ENCODE results near the gene EPHA2.
"Not testable (repeated sequence)": the region's sequence is repeated elsewhere in the genome, so short reads cannot be mapped to it uniquely, and the experiment has no call there.

EPHA2 gene

GRCh38 chr1:16167331-16168143 lies 11.7 kb upstream of the EPHA2 start:
- DNase-seq (ENCODE audit: low read depth), result peak; percentile 46

GRCh38 chr1:16166117-16166516 lies 10.2 kb upstream of the EPHA2 start:
- no peak for DNase-seq (ENCODE audit: low read depth)

- DNase-seq (ENCODE audit: low read depth), result no peak
These were observed 9.7 kb upstream of the EPHA2 start for GRCh38 chr1:16165548-16165947.

- DNase-seq (ENCODE audit: low read depth), result no peak
These were observed 9.2 kb upstream of the EPHA2 start for GRCh38 chr1:16165073-16165364.

GRCh38 chr1:16164213-16165072 lies 8.6 kb upstream of the EPHA2 start:
- no peak for DNase-seq (ENCODE audit: low read depth)

- not testable (repeated sequence) for DNase-seq (ENCODE audit: low read depth)
These were observed 7.8 kb upstream of the EPHA2 start for GRCh38 chr1:16163608-16164212.

- DNase-seq (ENCODE audit: low read depth), result peak; percentile 41
These were observed 6.4 kb upstream of the EPHA2 start for GRCh38 chr1:16162163-16162822.

- DNase-seq (ENCODE audit: low read depth), result no peak
These were observed 5.8 kb upstream of the EPHA2 start for GRCh38 chr1:16161717-16162116.

- no peak for DNase-seq (ENCODE audit: low read depth)
These were observed 3.3 kb upstream of the EPHA2 start for GRCh38 chr1:16158993-16159831.

GRCh38 chr1:16158025-16158424 lies 2.2 kb upstream of the EPHA2 start:
- DNase-seq (ENCODE audit: low read depth), result no peak

- no peak for DNase-seq (ENCODE audit: low read depth)
These were observed 1.1 kb upstream of the EPHA2 start for GRCh38 chr1:16156848-16157495.

GRCh38 chr1:16153999-16154673 lies 1.7 kb downstream of the EPHA2 start:
- no peak for DNase-seq (ENCODE audit: low read depth)

GRCh38 chr1:16153096-16153998 lies 2.5 kb downstream of the EPHA2 start:
- DNase-seq (ENCODE audit: low read depth), result no peak

- no peak for DNase-seq (ENCODE audit: low read depth)
These were observed 3.3 kb downstream of the EPHA2 start for GRCh38 chr1:16152481-16153087.

GRCh38 chr1:16151995-16152384 lies 3.9 kb downstream of the EPHA2 start:
- no peak for DNase-seq (ENCODE audit: low read depth)

- no peak for DNase-seq (ENCODE audit: low read depth)
These were observed 4.5 kb downstream of the EPHA2 start for GRCh38 chr1:16151196-16151994.

- no peak for DNase-seq (ENCODE audit: low read depth)
These were observed 5.4 kb downstream of the EPHA2 start for GRCh38 chr1:16150508-16150907.
